ENCODE measurements around the gene ZFP69. TPM values are rescaled to one million over a fixed set of nuclear protein-coding genes. Genes with fewer than 3 reads are reported as not detected.

ZFP69 gene
- total RNA-seq, 1 experiment from 2014 or later, result 4.8 TPM

GRCh38 chr1:40539338-40539737 is 62.2 kb downstream of the ZFP69 start:
- no TSS peak for BruUV-seq (replicated peaks)
- H4K20me1 ChIP-seq (ENCODE audit: insufficient read depth), result no peaks in the 10 kb centered on the region

More at GRCh38 chr1:40539338-40539737, 62.2 kb downstream of the ZFP69 start:
- TF ChIP-seq, protein P1, sequence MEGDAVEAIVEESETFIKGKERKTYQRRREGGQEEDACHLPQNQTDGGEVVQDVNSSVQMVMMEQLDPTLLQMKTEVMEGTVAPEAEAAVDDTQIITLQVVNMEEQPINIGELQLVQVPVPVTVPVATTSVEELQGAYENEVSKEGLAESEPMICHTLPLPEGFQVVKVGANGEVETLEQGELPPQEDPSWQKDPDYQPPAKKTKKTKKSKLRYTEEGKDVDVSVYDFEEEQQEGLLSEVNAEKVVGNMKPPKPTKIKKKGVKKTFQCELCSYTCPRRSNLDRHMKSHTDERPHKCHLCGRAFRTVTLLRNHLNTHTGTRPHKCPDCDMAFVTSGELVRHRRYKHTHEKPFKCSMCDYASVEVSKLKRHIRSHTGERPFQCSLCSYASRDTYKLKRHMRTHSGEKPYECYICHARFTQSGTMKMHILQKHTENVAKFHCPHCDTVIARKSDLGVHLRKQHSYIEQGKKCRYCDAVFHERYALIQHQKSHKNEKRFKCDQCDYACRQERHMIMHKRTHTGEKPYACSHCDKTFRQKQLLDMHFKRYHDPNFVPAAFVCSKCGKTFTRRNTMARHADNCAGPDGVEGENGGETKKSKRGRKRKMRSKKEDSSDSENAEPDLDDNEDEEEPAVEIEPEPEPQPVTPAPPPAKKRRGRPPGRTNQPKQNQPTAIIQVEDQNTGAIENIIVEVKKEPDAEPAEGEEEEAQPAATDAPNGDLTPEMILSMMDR (conservative IDR thresholded peaks at IDR 0.05), result no peak
- TF ChIP-seq EZH2 (IDR thresholded peaks at IDR 0.05; ENCODE audit: low read depth), result no peak
- no peaks in the 10 kb centered on the region for H3K9me2 ChIP-seq (ENCODE audit: insufficient read depth)
- intact Hi-C loops (cut with micrococcal nuclease; ENCODE audit: unreplicated experiment), result no loop called here
- DNase-seq, result no peak
- no peaks in the 10 kb centered on the region for H3K79me2 ChIP-seq (ENCODE audit: low read depth)
- H3K27me3 ChIP-seq (ENCODE audit: insufficient read depth, low read depth), result no peaks in the 10 kb centered on the region
- ChIA-PET CTCF (no interaction called here), POLR2A (ENCODE audit: unreplicated experiment) (no interaction called here)
- H2AFZ ChIP-seq, result no peak overlapping the region
- H3K4me3 ChIP-seq, result no peak overlapping the region
- no peaks in the 10 kb centered on the region for H3K36me3 ChIP-seq (ENCODE audit: low read depth)
- no peaks in the 10 kb centered on the region for H3K4me1 ChIP-seq (replicated peaks; ENCODE audit: insufficient read depth)
- no peaks in the 10 kb centered on the region for H3F3A ChIP-seq (ENCODE audit: insufficient read depth, low read depth)
- H3K27ac ChIP-seq, result no peak overlapping the region
- no peaks in the 10 kb centered on the region for H3K9me3 ChIP-seq (ENCODE audit: insufficient read depth, low read depth)
- H3K4me2 ChIP-seq, result no peak overlapping the region

Other genes with a start within 250 kb of the ZFP69 start
- gene TMCO2, start 229.4 kb upstream of the ZFP69 start, total RNA-seq (2021), result not detected in 2 replicates
- gene ZMPSTE24, start 219.1 kb upstream of the ZFP69 start, total RNA-seq (2021), result 36.9 and 55.8 TPM in 2 replicates
- gene COL9A2, start 160.0 kb upstream of the ZFP69 start, total RNA-seq (2021), result 9.3 and 13.5 TPM in 2 replicates
- gene SMAP2, start 103.6 kb upstream of the ZFP69 start, total RNA-seq (2021), result 12.9 and 19.7 TPM in 2 replicates
- 3.7 TPM in 2 replicates for gene ZFP69B, start 26.8 kb upstream of the ZFP69 start, total RNA-seq (2021)
- gene EXO5, start 31.5 kb downstream of the ZFP69 start, total RNA-seq (2021), result 15.4 and 19.0 TPM in 2 replicates
- 6.0 and 11.8 TPM in 2 replicates for gene ZNF684, start 54.3 kb downstream of the ZFP69 start, total RNA-seq (2021)
- 12.9 and 14.0 TPM in 2 replicates for gene RIMS3, start 188.4 kb downstream of the ZFP69 start, total RNA-seq (2021)
- 79.4 and 91.1 TPM in 2 replicates for gene NFYC, start 214.4 kb downstream of the ZFP69 start, total RNA-seq (2021)

Data from PC-9 (cell line).